DOHH2 (cell line): ENCODE data around the gene WDR35.

Experiments
- H3F3A ChIP-seq: fragments of 200-600 bp; sonication (generic), shearing (Covaris generic); 2 replicates; pipeline ENCODE4 v1.6.0; 2016; ENCODE audit warnings: antibody characterized with exemption, mild to moderate bottlenecking; ENCODE audit not compliant: control insufficient read depth, insufficient read depth
- H3K27ac ChIP-seq: fragments of 200-600 bp; sonication (generic); 2 replicates; pipeline ENCODE4 v1.5.1; 2014; ENCODE audit warnings: low read depth, mild to moderate bottlenecking, low read length, moderate library complexity
- H3K27me3 ChIP-seq: fragments of 200-600 bp; sonication (generic); 2 replicates; pipeline ENCODE4 v1.6.1; 2014; ENCODE audit warnings: mild to moderate bottlenecking, low read length, mixed read lengths; ENCODE audit not compliant: control insufficient read depth
- H3K36me3 ChIP-seq: fragments of 200-600 bp; sonication (generic); 2 replicates; pipeline ENCODE4 v1.6.1; 2014; ENCODE audit warnings: mild to moderate bottlenecking, low read length, moderate library complexity, mixed read lengths; ENCODE audit not compliant: control insufficient read depth
- H3K4me1 ChIP-seq: fragments of 200-600 bp; sonication (generic); 2 replicates; pipeline ENCODE4 v1.6.1; 2014; ENCODE audit warnings: mild to moderate bottlenecking, low read length, mixed read lengths; ENCODE audit not compliant: control insufficient read depth
- H3K4me2 ChIP-seq: fragments of 200-600 bp; sonication (generic); 2 replicates; pipeline ENCODE4 v1.6.0; 2014; ENCODE audit warnings: mild to moderate bottlenecking, low read length, moderate library complexity
- H3K4me3 ChIP-seq: fragments of 200-600 bp; sonication (generic); 2 replicates; pipeline ENCODE4 v1.5.1; 2014; ENCODE audit warnings: mild to moderate bottlenecking, low read length, mixed read lengths
- H3K79me2 ChIP-seq: fragments of 200-600 bp; sonication (generic); 2 replicates; pipeline ENCODE4 v1.6.1; 2014; ENCODE audit warnings: mild to moderate bottlenecking, low read length, mixed read lengths; ENCODE audit not compliant: control insufficient read depth
- H3K9me2 ChIP-seq: fragments of 200-600 bp; sonication (generic); replicated peaks from 2 replicates; pipeline ENCODE4 v1.6.1; 2014; ENCODE audit warnings: mild to moderate bottlenecking, low read length, mixed read lengths; ENCODE audit not compliant: control insufficient read depth
- H3K9me3 ChIP-seq: fragments of 200-600 bp; sonication (generic); 2 replicates; pipeline ENCODE4 v1.6.1; 2014; ENCODE audit warnings: antibody characterized with exemption, low read length, mixed read lengths; ENCODE audit not compliant: control insufficient read depth, insufficient read depth
- H4K20me1 ChIP-seq: fragments of 200-600 bp; sonication (generic); 2 replicates; pipeline ENCODE4 v1.6.0; 2014; ENCODE audit warnings: low read depth, mild to moderate bottlenecking, antibody characterized with exemption, low read length, moderate library complexity; ENCODE audit not compliant: control insufficient read depth, insufficient read depth
- CTCF ChIP-seq: fragments of 200-600 bp; sonication (generic); IDR thresholded peaks from one replicate; pipeline ENCODE4 v1.5.1; 2014; ENCODE audit warnings: antibody characterized with exemption, mild to moderate bottlenecking, low read depth, low read length; ENCODE audit not compliant: poor library complexity, severe bottlenecking
- EZH2phosphoT487 ChIP-seq: fragments of 200-600 bp; sonication (generic); IDR thresholded peaks from 2 replicates; pipeline ENCODE4 v1.6.1; 2017; ENCODE audit warnings: borderline replicate concordance, mild to moderate bottlenecking, antibody characterized with exemption, low read length, moderate library complexity, mixed read lengths

The WDR35 gene

GRCh38 chr2:19861813-19862212, 128.1 kb downstream of the WDR35 start:
- Histone ChIP-seq H3K9me3 (no peaks in the 10 kb centered on the region), H3K27me3 (peaks cover 3% of the 10 kb centered on the region; the same call in 1 of the 2 replicates), H3K4me1 (no peaks in the 10 kb centered on the region), H3K36me3 (no peaks in the 10 kb centered on the region), H4K20me1 (no peaks in the 10 kb centered on the region), H3K9me2 (no peaks in the 10 kb centered on the region), H3K79me2 (no peaks in the 10 kb centered on the region), H3K27ac (no peak overlapping the region), H3K4me2 (no peak overlapping the region), H3F3A (no peaks in the 10 kb centered on the region), H3K4me3 (no peak overlapping the region)
- no peak for TF ChIP-seq EZH2phosphoT487
- no peak for TF ChIP-seq CTCF
